ENCODE data around the gene CRTC3. TPM values are rescaled to one million over a fixed set of nuclear protein-coding genes. Genes with fewer than 3 reads are reported as not detected.

Gene CRTC3
- total and polyA plus RNA-seq, 2 of the 13 experiments (the other 11 are each of a cell fraction or from before 2014, with no cell fraction given), result 8.4 to 11.8 TPM

- Histone ChIP-seq H3K4me2 (ENCODE audit: low read depth, low read length) (no peak overlapping the region), H3K27ac (ENCODE audit: extremely low read length, insufficient read depth, low read length) (no peak overlapping the region), H3K4me3 (replicated peaks in 1 of 3; ENCODE audit: insufficient read depth in 1 of 3, low read depth in 2 of 3, low read length in 3 of 3) (no peak overlapping the region), H3K27me3 (ENCODE audit: control insufficient read depth in 1 of 2, insufficient read depth in 2 of 2, low read length in 2 of 2) (peaks cover 0 to 2% of the 10 kb centered on the region in 2 experiments; a peak in 2 of 5 replicates), H3K36me3 (replicated peaks in 1 of 2; ENCODE audit: control insufficient read depth in 1 of 2, insufficient read depth in 2 of 2, low read length in 2 of 2) (no peaks in the 10 kb centered on the region), H3K79me2 (ENCODE audit: insufficient read depth, low read length) (no peaks in the 10 kb centered on the region), H2AFZ (ENCODE audit: low read length) (no peak overlapping the region), H4K20me1 (ENCODE audit: insufficient read depth, low read length) (no peaks in the 10 kb centered on the region), H3K4me1 (ENCODE audit: insufficient read depth, low read length) (no peaks in the 10 kb centered on the region), H3K9me3 (ENCODE audit: low read length) (no peaks in the 10 kb centered on the region), H3K9ac (ENCODE audit: insufficient read depth, low read depth, low read length) (no peak overlapping the region)
- FAIRE-seq, result no peak
- intact Hi-C loops (cut with micrococcal nuclease; ENCODE audit: unreplicated experiment) (no loop called here), in situ Hi-C loops (cut with HindIII; ENCODE audit: extremely low pct_ligation_motif_present, low pct_unique_long_range_greater_than_20kb) (no loop called here)
- no peak for DNase-seq (ENCODE audit: low spot score)
- 37% methylated on average over 5 of the region's 5 CpGs for WGBS (ENCODE audit: low lambda C conversion rate)
- BruUV-seq (replicated peaks), result no TSS peak
- ATAC-seq, result no peak
- ChIA-PET CTCF (ENCODE audit: low intra/inter-chr PET ratio, low total read pairs) (no interaction called here), POLR2A (no interaction called here)
- TF ChIP-seq ZNF335 (CRISPR knock-in tag; IDR thresholded peaks at IDR 0.05) (no peak), ZNF230 (CRISPR knock-in tag; IDR thresholded peaks at IDR 0.05) (no peak), SATB2 (CRISPR knock-in tag; IDR thresholded peaks at IDR 0.05) (no peak), ZNF644 (CRISPR knock-in tag; IDR thresholded peaks at IDR 0.05; ENCODE audit: low read depth) (no peak), CENPT (CRISPR knock-in tag; IDR thresholded peaks at IDR 0.05; ENCODE audit: low read depth) (no peak), GPN1 (CRISPR knock-in tag; IDR thresholded peaks at IDR 0.05; ENCODE audit: borderline replicate concordance) (no peak), SUZ12 (IDR thresholded peaks at IDR 0.05; ENCODE audit: low read depth, low read length) (no peak), CENPX (CRISPR knock-in tag; IDR thresholded peaks at IDR 0.05) (no peak), RFXAP (CRISPR knock-in tag; IDR thresholded peaks at IDR 0.05; ENCODE audit: borderline replicate concordance) (no peak), MXD4 (CRISPR knock-in tag; IDR thresholded peaks at IDR 0.05) (no peak), ZNF17 (CRISPR knock-in tag; IDR thresholded peaks at IDR 0.05) (no peak), NPAS2 (CRISPR knock-in tag; IDR thresholded peaks at IDR 0.05; ENCODE audit: borderline replicate concordance) (no peak), GATAD1 (CRISPR knock-in tag; IDR thresholded peaks at IDR 0.05) (no peak), ZNF180 (CRISPR knock-in tag; IDR thresholded peaks at IDR 0.05; ENCODE audit: borderline replicate concordance, low read depth) (no peak), ZNF563 (CRISPR knock-in tag; IDR thresholded peaks at IDR 0.05) (no peak), ZBTB42 (CRISPR knock-in tag; IDR thresholded peaks at IDR 0.05) (no peak)
These were observed 145.7 kb downstream of the CRTC3 start for GRCh38 chr15:90675464-90675863.
